ENCODE measurements around the gene CBLIF.
"Not testable (repeated sequence)": the region's sequence is repeated elsewhere in the genome, so short reads cannot be mapped to it uniquely, and the experiment has no call there.

CBLIF gene

DNA sequence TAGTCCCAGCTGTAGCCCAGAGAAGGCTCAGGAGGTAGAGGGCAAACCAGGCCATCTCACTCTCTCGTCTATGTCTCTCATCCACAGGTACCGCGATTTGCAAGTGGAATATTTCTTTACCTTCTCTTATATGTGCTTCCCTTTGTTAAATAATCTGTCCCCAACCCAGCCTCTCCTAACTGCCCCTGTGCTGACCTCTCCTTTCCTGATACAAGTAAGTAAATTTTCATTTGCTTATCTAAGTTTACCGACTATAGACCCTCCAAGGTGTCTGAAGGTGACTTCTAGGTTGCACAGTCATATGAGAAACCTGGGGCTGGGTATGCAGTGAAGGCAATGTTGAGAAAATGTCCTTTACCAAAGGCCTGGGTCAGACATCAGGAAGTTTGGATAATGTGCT is at the start of gene CBLIF:
CBLIF (minus strand) TSS at position 101 of the 400 bp plus-strand sequence; CDS start at position 55, 46 bp downstream.
- no peak within 1 kb of the TSS for H3K4me3 ChIP-seq (ENCODE audit: low read depth, low read length)
- TF ChIP-seq, protein P1, sequence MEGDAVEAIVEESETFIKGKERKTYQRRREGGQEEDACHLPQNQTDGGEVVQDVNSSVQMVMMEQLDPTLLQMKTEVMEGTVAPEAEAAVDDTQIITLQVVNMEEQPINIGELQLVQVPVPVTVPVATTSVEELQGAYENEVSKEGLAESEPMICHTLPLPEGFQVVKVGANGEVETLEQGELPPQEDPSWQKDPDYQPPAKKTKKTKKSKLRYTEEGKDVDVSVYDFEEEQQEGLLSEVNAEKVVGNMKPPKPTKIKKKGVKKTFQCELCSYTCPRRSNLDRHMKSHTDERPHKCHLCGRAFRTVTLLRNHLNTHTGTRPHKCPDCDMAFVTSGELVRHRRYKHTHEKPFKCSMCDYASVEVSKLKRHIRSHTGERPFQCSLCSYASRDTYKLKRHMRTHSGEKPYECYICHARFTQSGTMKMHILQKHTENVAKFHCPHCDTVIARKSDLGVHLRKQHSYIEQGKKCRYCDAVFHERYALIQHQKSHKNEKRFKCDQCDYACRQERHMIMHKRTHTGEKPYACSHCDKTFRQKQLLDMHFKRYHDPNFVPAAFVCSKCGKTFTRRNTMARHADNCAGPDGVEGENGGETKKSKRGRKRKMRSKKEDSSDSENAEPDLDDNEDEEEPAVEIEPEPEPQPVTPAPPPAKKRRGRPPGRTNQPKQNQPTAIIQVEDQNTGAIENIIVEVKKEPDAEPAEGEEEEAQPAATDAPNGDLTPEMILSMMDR (IDR thresholded peaks at IDR 0.05; ENCODE audit: low read depth, low read length): no peak
- TF ChIP-seq, protein P2, sequence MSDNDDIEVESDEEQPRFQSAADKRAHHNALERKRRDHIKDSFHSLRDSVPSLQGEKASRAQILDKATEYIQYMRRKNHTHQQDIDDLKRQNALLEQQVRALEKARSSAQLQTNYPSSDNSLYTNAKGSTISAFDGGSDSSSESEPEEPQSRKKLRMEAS (IDR thresholded peaks at IDR 0.05; ENCODE audit: low read depth, low read length): no peak
- no peak for TF ChIP-seq POLR2A (IDR thresholded peaks at IDR 0.05; ENCODE audit: extremely low read depth, insufficient read length)
- TF ChIP-seq MYC (IDR thresholded peaks at IDR 0.05; ENCODE audit: low read depth, low read length): no peak

DNA sequence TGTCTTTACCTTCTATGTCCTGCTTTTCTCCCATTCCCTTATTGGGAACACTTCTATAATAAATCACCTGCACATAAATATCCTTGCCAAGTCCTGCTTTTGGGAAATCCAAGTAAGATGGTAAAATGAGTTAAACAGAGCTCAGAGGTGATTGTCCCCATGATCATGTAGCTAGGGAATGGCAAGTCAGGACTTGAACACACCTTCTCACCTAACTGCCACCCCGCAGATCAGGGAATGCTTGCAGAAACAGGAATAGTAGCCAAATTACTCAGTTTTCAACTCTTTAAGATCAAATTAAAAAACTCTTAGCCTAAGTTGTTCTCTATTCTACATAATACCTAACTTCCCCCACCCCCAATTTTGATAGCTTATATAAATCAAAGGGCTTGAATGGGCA is 49.3 kb upstream of the CBLIF start:
- H3K4me3 ChIP-seq (ENCODE audit: low read depth, low read length): no peak overlapping the region
- TF ChIP-seq, protein P1 (IDR thresholded peaks at IDR 0.05; ENCODE audit: low read depth, low read length): no peak
- TF ChIP-seq, protein P2 (IDR thresholded peaks at IDR 0.05; ENCODE audit: low read depth, low read length): no peak
- TF ChIP-seq MYC (IDR thresholded peaks at IDR 0.05; ENCODE audit: low read depth, low read length): no peak
- TF ChIP-seq POLR2A (IDR thresholded peaks at IDR 0.05; ENCODE audit: extremely low read depth, insufficient read length): no peak
- no peak for DNase-seq (ENCODE audit: low read depth)

More for the DNA sequence above, at the start of gene CBLIF:
- no peak for DNase-seq (ENCODE audit: low read depth)

- no peak for TF ChIP-seq POLR2A (IDR thresholded peaks at IDR 0.05; ENCODE audit: extremely low read depth, insufficient read length)
- no peak for TF ChIP-seq MYC (IDR thresholded peaks at IDR 0.05; ENCODE audit: low read depth, low read length)
- DNase-seq (ENCODE audit: low read depth): peak; percentile 46
- no peak overlapping the region for H3K4me3 ChIP-seq (ENCODE audit: low read depth, low read length)
Measured at GRCh38 chr11:59891781-59892181, 46.5 kb upstream of the CBLIF start.

GRCh38 chr11:59887156-59887555 is 41.9 kb upstream of the CBLIF start:
- H3K4me3 ChIP-seq (ENCODE audit: low read depth, low read length); DNase-seq (ENCODE audit: low read depth): not testable (repeated sequence)

- TF ChIP-seq POLR2A (IDR thresholded peaks at IDR 0.05; ENCODE audit: extremely low read depth, insufficient read length) (no peak), MYC (IDR thresholded peaks at IDR 0.05; ENCODE audit: low read depth, low read length) (no peak)
- TF ChIP-seq, protein P1 (IDR thresholded peaks at IDR 0.05; ENCODE audit: low read depth, low read length): no peak
- TF ChIP-seq, protein P2 (IDR thresholded peaks at IDR 0.05; ENCODE audit: low read depth, low read length): no peak
- H3K4me3 ChIP-seq (ENCODE audit: low read depth, low read length): no peak overlapping the region
- no peak for DNase-seq (ENCODE audit: low read depth)
Measured at GRCh38 chr11:59883597-59883996, 38.3 kb upstream of the CBLIF start.

DNA sequence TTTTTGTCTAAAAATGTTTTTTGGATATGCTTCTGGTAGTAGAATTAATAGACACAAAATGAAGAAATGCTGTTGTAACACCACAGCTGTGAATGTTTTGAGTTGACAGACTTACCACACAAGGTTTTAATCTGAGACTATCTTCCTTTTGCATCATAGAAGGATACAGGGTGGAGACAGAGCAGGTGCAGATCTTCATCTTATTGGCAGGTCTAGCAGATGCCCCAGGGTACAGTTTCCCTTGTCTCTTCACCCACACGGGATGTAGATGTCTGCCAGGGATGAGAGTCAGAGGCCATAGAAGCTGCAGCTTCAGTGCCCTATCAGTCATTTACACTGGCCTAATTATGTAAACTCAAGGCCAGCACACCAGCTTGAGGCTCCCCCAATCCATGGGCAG is 34.3 kb upstream of the CBLIF start:
- no peak for DNase-seq (ENCODE audit: low read depth)
- TF ChIP-seq, protein P2 (IDR thresholded peaks at IDR 0.05; ENCODE audit: low read depth, low read length): no peak
- TF ChIP-seq, protein P1 (IDR thresholded peaks at IDR 0.05; ENCODE audit: low read depth, low read length): no peak
- no peak for TF ChIP-seq POLR2A (IDR thresholded peaks at IDR 0.05; ENCODE audit: extremely low read depth, insufficient read length)
- no peak for TF ChIP-seq MYC (IDR thresholded peaks at IDR 0.05; ENCODE audit: low read depth, low read length)
- H3K4me3 ChIP-seq (ENCODE audit: low read depth, low read length): no peak overlapping the region

DNA sequence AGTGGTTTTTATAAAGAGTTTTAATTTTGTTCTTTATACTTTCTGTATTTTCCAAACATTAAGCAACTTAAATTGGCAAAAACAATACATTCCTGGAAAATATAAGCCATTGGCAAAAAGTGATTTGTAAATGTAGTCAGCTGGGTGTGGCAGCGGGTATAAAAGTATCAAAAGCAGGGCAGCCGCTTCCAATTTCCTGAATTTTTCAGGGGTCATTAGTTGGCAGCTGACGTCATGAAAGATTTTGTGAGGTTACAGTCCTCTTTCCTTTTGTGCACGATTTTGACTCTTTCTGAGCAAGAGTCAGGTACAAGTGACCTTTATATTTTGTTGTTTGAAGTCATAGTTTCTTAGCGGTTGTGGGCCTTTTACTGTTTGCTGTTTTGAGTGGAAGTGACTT is 33.3 kb upstream of the CBLIF start, which contains the start of gene OOSP3:
OOSP3 (plus strand) TSS at position 208 of the 400 bp plus-strand sequence; CDS start at position 235, 27 bp downstream.
- no peak for DNase-seq (ENCODE audit: low read depth)
- H3K4me3 ChIP-seq (ENCODE audit: low read depth, low read length): no peak within 1 kb of the TSS
- TF ChIP-seq, protein P2 (IDR thresholded peaks at IDR 0.05; ENCODE audit: low read depth, low read length): no peak
- TF ChIP-seq MYC (IDR thresholded peaks at IDR 0.05; ENCODE audit: low read depth, low read length): no peak
- TF ChIP-seq, protein P1 (IDR thresholded peaks at IDR 0.05; ENCODE audit: low read depth, low read length): no peak
- TF ChIP-seq POLR2A (IDR thresholded peaks at IDR 0.05; ENCODE audit: extremely low read depth, insufficient read length): no peak
